Ammon's horn (tissue), 1 donor: ENCODE data around the gene KRTAP19-3.
"Not testable (repeated sequence)": the region's sequence is repeated elsewhere in the genome, so short reads cannot be mapped to it uniquely, and the experiment has no call there.

Experiments
- DNase-seq: peaks from one replicate; pipeline ENCODE4 v3.0.0-alpha.2; 2016; ENCODE audit warnings: low spot score

KRTAP19-3 gene

DNA sequence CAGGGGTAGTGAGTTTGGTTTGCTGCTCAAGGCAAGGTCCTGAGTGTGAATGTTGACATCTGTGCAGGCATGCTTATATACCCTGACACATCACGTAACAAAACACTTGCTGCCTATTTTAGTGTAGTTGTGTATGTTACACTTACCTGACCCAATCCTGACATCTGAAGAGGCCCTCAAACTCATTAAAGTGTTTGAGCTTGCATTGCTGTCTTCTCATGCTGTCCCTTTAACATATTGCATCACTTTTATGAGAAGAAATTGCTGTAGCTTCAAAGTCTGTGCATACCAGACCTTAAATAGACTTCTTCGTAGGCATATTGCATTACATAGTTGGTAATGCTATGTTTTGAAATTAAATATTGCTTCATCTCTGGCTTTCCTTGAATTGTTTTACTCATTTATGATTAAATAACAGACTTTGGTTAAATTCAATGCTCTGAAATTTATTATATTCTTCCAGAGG, at the start of gene KRTAP19-3:
TSS of gene KRTAP19-3 (minus strand) at position 51 of the 466 bp plus-strand sequence. CDS start 56 bp downstream, outside the sequence.
- no peak for DNase-seq

DNA sequence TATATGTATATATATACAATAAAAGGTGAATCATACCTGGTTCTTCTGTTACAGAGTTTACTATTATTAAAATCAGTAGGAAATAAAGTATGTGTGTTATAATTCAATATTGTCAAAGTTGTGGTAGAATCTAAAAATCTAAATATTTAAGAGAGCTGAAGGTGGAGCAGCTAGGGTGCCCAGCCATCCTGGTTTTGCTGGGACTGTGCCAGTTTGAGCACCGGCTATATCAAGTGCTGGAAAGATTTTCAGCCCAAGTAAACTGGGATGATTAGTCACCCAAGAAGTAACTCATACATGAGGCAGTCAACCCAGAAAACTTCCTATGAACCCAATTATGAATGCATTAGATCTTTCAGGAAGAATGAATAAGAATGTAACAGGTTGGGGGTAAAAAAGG, 27.1 kb upstream of the KRTAP19-3 start:
- DNase-seq: no peak

DNA sequence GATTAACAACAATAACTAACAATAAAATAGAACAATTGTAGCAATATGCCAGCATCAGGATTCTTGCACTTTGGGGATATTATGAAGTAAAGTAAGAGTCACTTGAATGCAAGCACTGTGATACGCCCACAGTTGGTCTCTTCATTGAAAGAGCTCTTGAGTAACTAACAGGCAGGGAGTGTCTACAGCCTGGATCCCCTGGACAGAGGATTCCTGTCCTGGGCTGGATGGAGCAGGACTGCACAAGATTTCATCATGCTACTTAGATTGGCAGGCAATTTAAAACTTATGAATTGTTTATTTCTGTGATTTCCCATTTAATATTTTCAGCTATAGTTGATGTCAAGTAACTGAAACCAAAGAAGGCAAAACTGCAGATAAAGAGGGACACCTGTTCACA, 23.9 kb upstream of the KRTAP19-3 start:
- no peak for DNase-seq

DNA sequence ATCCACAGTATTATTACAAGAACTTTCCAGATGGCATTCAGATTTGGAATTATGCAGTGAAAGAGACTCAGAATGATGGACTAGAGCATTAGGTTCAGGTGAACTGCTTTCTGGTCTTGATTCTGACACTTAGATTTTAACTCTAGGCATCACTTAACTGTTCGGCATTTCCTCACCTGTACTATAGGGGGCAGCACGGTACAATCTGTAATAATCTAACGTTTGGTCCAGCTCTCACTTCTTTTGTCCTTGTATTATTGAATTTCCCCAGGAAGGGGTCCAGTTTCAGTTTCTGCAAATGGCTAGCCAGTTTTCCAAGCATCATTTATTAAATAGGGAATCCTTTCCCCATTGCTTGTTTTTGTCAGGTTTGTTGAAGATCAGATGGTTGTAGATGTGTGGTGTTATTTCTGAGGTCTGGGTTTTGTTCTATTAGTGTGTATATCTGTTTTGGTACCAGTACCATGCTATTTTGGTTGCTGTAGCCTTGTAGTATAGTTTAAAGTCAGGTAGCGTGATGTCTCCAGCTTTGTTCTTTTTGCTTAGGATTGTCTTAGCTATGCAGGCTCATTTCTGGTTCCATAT, 13.9 kb upstream of the KRTAP19-3 start:
- not testable (repeated sequence) for DNase-seq

DNA sequence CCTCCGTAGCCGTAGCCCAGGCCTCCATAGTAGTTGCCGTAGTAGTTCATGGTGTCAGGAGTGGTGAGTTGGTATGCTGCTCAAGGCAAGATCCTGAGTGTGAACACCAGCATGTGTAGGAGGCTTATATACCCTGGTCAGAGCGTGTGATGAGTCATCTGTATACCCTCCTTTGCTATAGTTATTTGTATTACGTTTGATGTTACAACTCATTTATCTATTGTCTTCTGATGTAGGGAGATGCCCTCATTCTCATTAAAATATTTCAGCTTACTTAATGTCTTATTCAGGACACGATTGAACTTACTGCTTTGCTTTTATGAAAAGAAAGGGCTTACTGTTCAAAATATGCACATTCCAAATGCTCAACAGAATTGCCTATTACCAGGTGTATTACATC, 10.2 kb upstream of the KRTAP19-3 start, which contains the start of gene KRTAP19-5:
TSS of gene KRTAP19-5 (minus strand) at position 101 of the 400 bp plus-strand sequence. CDS start at position 50, 51 bp downstream.
- no peak for DNase-seq

DNA sequence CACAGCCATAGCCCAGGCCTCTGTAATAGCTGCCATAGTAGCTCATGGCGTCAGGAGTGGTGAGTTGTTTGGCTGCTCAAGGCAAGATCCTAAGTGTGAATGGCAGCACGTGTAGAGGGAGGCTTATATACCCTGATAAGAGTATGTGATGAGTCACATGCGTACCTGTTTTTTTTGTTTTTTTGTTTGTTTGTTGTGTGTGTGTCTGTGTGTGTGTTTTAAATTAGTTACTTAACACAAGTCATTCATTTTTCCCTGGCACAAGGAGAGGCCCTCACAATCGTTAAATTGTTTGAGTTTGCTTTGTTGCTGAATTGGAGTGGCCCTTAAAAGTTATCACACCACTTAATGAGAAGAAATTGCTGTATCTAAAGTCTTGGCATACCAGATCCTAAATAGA, 5.3 kb upstream of the KRTAP19-3 start, which contains the start of gene KRTAP19-4:
TSS of gene KRTAP19-4 (minus strand) at position 101 of the 400 bp plus-strand sequence. CDS start at position 46, 55 bp downstream.
- no peak for DNase-seq

DNA sequence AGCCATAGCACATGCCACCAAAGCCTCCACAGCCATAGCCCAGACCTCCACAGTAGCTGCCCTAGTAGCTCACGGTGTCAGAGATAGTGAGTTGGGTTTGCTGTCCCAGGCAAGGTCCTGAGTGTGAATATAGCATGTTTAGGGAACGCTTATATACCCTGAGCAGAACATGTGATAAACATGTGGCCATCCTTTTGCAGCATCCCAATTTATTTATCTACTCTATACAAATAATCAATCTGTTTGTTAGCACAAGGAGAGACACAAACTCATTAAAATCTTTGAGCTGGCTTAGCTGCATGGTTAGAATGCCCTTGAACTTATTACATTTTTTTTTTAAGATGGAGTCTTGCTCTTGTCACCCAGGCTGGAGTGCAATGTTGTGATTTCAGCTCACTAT, 4.5 kb downstream of the KRTAP19-3 start, which contains the start of gene KRTAP19-2:
TSS of gene KRTAP19-2 (minus strand) at position 101 of the 400 bp plus-strand sequence. CDS start at position 13, 88 bp downstream.
- no peak for DNase-seq

DNA sequence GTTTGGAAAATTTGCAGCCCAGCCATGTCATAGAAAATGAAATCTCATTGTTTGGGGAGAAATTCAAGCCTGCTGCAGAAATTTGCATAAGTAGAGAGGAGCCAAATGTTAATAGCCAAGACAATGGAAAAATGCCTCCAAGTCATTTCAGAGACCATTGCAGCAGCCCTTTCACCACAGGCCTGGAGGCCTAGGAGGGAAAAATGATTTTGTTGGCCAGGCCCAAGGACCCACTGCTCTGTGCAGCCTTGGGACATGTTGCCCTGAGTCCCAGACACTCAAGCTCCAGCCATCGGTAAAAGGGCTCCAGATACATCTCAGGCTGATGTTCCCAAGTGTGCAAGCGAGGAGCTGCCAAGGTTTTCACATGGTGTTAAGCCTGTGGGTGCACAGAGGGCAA, 5.6 kb downstream of the KRTAP19-3 start:
- DNase-seq: no peak

DNA sequence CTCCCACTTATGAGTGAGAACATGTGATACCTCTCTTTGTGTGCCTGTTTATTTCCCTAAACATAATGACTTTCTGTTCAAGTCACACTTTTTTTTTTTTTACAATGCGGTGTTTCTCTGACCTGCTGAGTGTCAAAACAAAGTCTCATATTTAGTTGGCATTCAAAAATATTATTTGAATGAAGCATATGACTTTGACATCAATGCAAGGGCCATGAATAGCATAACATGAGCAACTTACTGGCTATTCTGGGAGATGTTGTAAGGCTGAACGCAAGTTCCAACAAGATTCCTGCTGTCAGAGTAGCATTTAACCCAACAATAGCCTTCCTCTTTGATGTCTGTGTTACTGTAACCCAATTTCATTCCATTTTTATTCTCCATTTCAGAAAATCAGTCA, 9.7 kb downstream of the KRTAP19-3 start:
- no peak for DNase-seq

DNA sequence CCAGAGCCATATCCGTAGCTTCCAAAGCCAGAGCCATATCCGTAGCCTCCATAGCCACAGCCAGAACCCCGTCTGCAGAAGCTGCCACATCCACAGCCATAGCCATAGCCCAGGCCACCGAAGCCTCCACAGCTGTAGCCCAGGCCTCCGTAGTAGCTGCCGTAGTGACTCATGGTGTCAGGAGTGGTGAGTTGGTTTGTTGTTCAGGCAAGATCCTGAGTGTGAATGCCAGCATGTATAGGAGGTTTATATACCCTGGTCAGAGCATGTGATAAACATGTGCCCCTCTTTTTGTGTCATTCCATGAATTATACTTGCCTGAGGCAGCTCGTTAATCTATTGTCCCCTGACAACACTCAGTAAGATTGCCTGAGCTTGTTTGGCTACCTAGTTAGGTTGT, 11.7 kb downstream of the KRTAP19-3 start, which contains the start of gene KRTAP19-1:
TSS of gene KRTAP19-1 (minus strand) at position 223 of the 400 bp plus-strand sequence. CDS start at position 173, 50 bp downstream.
- no peak for DNase-seq

DNA sequence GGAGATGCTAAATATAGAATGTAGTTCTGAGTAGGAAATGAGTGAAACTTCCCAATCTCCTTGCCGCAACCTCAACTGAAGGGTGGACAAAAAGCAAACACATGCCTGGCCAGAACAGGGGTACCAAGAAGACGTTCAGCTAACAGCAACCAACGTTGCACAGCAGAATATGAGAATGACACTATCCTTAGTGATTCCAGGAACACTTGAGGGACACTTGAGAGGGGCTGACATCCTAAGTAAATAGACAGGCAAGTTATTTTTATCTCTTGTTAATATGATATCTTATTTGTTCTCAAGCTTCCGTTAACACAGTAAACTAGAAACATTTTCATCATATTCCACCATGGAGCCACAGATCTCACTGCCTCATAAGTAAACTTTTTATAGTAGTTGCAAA, 12.6 kb downstream of the KRTAP19-3 start:
- DNase-seq: no peak

DNA sequence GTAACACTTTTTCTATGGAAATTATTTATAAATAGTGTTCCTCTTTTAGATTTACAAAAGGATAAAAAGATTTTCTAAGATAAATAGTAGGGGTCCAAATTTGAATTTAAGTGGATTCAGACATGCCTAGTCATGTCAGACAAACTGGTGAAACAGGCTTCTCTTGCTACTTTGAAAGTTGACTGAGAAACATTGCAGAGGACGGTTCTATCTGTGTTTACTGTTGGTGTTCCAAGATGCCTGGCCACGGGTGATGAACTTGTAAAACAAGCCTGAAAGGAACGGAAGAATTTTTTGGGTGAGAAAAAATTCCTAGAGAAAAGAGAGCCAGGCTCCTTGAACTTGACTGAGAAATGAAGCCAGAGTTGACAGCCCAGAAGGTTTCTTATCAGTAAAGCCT, 13.8 kb downstream of the KRTAP19-3 start:
- DNase-seq: no peak

DNA sequence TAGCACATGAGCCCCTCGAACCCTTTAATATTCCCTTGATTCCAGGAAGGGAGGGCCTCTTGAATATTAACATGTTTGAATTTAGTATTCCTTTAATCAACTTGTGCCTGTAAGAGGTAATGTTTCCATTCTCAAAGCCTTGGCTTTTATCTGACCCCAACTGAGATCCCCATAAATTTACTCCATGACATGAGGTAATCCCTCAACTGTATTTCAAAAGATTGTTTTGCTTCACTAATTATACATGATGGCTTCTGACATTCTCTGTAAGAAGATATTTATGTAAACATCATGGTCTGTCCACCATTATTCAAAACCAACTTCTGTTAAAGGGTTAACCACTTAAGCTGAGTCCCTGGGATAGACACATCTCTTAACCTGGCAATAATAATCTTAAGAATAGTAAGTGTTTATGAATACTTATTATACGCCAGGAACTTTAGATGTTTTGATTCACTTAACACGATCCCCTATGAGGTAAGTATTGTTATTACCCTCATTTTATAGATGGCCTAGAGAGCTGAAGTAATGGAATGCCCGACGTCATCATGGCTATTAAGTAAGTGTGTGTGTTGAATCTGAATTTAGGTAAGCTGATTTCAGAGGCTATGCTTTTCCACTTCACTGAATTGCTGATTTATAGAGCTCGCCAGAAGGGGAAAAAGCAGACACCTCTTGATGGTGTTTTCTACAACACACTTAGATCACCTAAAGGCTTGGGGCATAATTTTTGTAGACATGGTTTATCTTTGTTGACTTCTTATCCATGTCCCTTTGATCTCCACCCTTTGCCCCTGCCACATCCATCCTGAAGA, 22.7 kb downstream of the KRTAP19-3 start:
- no peak for DNase-seq

DNA sequence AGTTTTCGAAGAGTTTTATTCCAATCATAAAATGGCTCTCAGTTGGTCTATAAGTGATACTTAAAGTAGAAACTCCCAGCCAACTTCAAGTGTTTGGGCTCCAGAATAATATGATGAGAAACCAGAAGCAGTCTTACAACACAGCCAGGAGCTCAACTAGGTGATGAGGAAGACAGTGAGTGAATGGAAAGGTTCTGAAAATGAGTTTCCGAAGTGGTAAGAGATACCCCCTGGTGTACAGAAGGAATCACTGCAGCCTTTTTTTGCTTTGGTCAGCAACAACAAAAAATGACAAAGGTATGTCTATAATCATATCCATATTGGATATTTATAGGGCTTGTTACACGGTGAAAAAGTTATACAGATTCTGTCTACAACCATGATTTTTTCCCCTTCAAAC, 28.1 kb downstream of the KRTAP19-3 start:
- no peak for DNase-seq

DNA sequence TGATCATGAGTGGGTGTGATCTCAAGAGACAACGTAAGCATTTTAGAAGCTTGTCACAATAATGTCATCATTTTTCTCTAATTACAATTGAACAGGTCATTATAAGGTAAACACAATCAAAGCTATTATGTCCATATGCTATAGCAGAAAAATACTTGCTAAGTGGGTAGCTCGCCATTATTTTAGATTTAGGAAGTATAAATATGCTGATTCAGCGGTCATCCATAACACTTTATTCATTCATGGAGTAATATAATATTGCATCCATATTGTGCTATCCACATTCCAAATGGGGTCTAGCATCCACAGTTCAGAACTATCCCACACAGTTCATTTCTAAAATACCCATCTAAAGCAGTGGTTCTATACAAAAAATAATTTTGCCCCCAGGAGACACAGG, 43.3 kb downstream of the KRTAP19-3 start:
- DNase-seq: no peak

DNA sequence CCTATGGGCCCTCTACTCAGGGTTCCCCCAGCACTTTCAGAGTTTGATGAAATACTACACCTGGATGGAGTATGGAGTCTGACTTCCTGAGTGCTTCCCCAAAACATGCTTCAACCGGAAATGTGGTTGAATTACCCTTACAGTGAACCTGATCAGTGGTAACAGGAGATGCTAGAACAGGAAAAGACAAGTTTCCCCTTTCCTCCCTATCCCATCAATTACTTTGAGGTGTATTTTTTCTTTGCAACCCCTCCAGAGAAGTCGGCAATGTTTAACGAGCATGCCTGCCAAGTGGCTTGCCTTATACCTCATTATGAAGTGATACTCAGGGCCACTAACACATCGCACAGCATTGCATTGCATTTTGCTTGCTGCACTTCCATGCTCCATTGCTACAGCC, 44.8 kb downstream of the KRTAP19-3 start:
- no peak for DNase-seq

DNA sequence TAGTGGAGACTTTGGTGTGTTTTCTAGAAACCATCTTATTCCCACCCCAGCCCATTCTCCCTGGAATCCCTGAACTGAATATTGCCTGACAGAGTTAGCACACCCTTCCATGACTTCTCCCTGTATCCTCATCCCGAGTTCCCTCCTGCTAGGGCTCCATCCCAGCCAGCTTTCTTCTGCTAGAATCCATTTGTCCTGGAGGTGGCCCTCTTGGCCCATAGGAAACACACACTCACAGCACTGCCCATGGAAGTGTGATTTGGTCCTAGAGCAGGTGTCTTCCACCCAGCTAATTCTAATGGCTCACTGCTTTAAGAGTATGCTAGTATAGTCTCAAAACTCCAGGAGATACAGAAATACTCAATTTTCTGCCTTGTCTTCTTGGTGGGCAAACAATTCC, 47.6 kb downstream of the KRTAP19-3 start:
- no peak for DNase-seq

DNA sequence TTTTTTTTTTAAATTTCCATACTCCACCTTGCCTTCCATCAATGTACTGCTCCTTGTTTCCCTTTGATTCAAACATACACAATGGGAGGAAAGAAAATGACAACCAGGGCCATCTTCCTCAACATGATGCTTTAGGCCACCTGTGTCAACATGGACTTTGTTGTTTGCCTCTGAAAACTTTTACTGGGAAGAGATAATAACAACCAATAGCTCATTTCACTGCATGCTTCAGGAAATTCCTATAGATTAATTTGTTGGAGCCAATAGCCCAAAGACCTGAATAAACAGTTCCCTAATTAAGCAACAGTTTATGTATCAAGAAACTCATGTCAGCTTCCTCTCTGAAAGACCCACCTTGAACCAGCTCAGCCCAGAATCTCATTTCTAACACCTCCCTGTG, 48.6 kb downstream of the KRTAP19-3 start:
- DNase-seq: no peak
